Measurements from ENCODE around the gene ORM1.
"Not testable (repeated sequence)": the region's sequence is repeated elsewhere in the genome, so short reads cannot be mapped to it uniquely, and the experiment has no call there.

ORM1 gene

DNA sequence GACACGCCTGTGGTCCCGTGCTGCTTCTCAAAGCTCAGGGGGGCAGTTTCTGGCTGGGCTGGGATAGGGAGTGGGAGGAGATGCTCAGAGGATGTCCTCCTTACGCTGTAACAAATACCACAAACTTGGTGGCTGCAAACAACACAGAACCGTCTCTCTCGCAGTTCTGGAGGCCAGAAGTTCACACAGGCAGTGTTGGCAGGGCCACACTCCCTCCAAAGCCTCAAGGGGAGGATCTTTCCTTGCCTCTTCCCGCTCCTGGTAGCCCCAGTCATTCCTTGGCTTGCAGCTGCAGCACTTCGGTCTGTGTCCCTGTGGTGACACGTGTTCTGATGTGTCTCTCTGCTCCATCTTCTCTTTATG is 10.4 kb upstream of the ORM1 start:
- Histone ChIP-seq H3K9ac (ENCODE audit: low read length) (no peak overlapping the region), H3K27ac (ENCODE audit: low read length) (no peak overlapping the region), H3K36me3 (ENCODE audit: control insufficient read depth, low read depth, low read length) (no peaks in the 10 kb centered on the region), H3K9me3 (ENCODE audit: control insufficient read depth, low read depth, low read length) (no peaks in the 10 kb centered on the region), H3K4me1 (ENCODE audit: control insufficient read depth, low read depth, low read length) (no peaks in the 10 kb centered on the region), H3K4me3 (ENCODE audit: low read length) (no peak overlapping the region), H3K27me3 (ENCODE audit: control insufficient read depth, insufficient read depth, low read length) (no peaks in the 10 kb centered on the region)

DNA sequence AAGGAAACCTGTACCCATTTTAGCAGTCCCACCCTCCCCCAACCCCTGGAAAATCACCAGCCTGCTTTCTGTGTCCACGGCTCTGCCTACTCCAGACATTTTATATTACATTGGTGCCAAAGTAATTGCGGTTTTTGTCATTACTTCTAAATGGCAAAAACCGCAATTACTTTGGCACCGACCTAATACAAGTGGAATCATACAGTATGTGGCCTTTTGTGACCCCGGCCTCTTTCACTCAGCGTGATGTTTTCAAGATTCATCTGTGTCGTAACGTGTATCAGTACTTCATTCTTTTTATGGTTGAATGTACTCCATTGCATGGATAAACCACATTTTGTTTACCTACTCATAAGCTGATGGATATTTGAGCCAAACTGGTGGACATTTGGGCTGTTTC is 9.7 kb upstream of the ORM1 start:
- H3K4me3 ChIP-seq (ENCODE audit: low read length), result no peak overlapping the region
- no peak overlapping the region for H3K9ac ChIP-seq (ENCODE audit: low read length)
- no peaks in the 10 kb centered on the region for H3K36me3 ChIP-seq (ENCODE audit: control insufficient read depth, low read depth, low read length)
- H3K27ac ChIP-seq (ENCODE audit: low read length), result no peak overlapping the region
- no peaks in the 10 kb centered on the region for H3K27me3 ChIP-seq (ENCODE audit: control insufficient read depth, insufficient read depth, low read length)
- H3K9me3 ChIP-seq (ENCODE audit: control insufficient read depth, low read depth, low read length), result no peaks in the 10 kb centered on the region
- no peaks in the 10 kb centered on the region for H3K4me1 ChIP-seq (ENCODE audit: control insufficient read depth, low read depth, low read length)

DNA sequence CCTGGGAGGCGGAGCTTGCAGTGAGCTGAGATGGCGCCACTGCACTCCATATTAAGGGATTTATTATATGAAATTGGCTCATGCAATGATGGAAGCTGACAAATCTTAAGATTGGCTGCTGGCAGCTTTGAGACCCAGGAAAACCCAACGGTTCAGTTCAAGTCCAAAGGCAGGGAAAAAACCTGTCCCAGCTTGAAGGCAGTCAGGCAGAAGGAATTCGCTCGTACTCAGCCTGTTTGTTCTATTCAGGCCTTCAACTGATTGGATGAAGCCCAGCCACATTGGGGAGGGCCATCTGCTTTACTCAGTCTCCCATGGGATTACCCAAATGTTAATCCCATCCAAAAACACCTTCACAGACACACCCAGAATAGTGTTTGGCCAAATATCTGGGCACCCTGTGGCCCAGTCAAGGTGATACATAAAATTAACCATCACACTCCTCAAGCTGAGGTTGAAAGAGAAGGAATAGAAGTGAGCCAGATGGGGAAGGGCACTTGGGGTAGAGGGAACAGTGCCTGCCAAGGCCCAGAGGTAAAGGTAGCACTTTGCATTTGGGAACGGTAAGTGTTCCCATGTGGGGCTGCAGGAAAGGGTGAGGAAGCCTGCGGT is 8.5 kb upstream of the ORM1 start:
- H3K27ac ChIP-seq (ENCODE audit: low read length), result no peak overlapping the region
- no peaks in the 10 kb centered on the region for H3K9me3 ChIP-seq (ENCODE audit: control insufficient read depth, low read depth, low read length)
- no peak overlapping the region for H3K9ac ChIP-seq (ENCODE audit: low read length)
- no peaks in the 10 kb centered on the region for H3K27me3 ChIP-seq (ENCODE audit: control insufficient read depth, insufficient read depth, low read length)
- H3K4me3 ChIP-seq (ENCODE audit: low read length), result no peak overlapping the region
- no peaks in the 10 kb centered on the region for H3K4me1 ChIP-seq (ENCODE audit: control insufficient read depth, low read depth, low read length)
- no peaks in the 10 kb centered on the region for H3K36me3 ChIP-seq (ENCODE audit: control insufficient read depth, low read depth, low read length)

DNA sequence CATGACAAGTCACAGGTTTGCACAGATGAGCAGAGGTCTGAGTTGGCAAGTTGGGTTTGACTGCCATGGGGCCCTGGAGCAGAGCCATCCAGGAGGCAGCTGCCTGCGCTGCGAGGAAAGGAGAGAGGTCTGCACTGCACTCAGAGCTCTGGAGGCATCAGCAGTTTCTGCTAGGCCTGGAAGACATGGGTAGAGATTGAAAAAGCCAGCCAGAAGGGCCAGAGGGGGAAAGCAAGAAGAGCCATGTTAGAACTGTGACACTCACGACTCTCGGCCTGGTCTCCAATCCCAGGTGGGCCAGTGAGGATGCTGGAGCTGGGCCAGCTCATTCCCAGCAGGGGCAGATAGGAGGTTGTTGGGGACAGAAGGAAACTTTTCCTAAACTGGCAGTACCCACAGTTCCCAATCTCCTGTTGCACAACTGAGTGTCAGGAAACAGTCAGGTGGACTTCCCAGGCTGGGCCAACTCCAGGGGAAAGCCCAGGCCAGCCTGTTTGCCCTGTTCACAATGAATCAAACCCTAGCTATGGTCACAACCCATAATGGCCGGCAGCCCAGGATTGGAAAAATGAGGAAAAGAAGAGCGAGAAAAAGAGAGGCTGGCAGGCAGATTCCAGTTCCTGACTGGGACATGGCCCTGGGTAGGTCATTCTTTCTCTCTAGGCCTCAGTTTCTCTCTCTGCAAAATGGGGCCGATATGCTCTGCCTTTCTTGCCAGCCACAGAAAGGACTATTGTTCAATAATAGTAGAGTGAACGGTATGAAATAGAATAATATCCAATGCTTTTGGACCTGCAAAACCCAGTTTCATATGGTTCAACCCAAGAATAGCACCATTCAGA is 7.8 kb upstream of the ORM1 start:
- Histone ChIP-seq H3K9ac (ENCODE audit: low read length) (no peak overlapping the region), H3K4me1 (ENCODE audit: control insufficient read depth, low read depth, low read length) (no peaks in the 10 kb centered on the region), H3K27ac (ENCODE audit: low read length) (no peak overlapping the region), H3K27me3 (ENCODE audit: control insufficient read depth, insufficient read depth, low read length) (no peaks in the 10 kb centered on the region), H3K9me3 (ENCODE audit: control insufficient read depth, low read depth, low read length) (no peaks in the 10 kb centered on the region), H3K36me3 (ENCODE audit: control insufficient read depth, low read depth, low read length) (no peaks in the 10 kb centered on the region), H3K4me3 (ENCODE audit: low read length) (no peak overlapping the region)

GRCh38 chr9:114315723-114316363 is 7.1 kb upstream of the ORM1 start:
- Histone ChIP-seq H3K36me3 (ENCODE audit: control insufficient read depth, low read depth, low read length) (no peaks in the 10 kb centered on the region), H3K27ac (ENCODE audit: low read length) (no peak overlapping the region), H3K4me3 (ENCODE audit: low read length) (no peak overlapping the region), H3K27me3 (ENCODE audit: control insufficient read depth, insufficient read depth, low read length) (no peaks in the 10 kb centered on the region), H3K9ac (ENCODE audit: low read length) (no peak overlapping the region), H3K9me3 (ENCODE audit: control insufficient read depth, low read depth, low read length) (no peaks in the 10 kb centered on the region), H3K4me1 (ENCODE audit: control insufficient read depth, low read depth, low read length) (no peaks in the 10 kb centered on the region)

DNA sequence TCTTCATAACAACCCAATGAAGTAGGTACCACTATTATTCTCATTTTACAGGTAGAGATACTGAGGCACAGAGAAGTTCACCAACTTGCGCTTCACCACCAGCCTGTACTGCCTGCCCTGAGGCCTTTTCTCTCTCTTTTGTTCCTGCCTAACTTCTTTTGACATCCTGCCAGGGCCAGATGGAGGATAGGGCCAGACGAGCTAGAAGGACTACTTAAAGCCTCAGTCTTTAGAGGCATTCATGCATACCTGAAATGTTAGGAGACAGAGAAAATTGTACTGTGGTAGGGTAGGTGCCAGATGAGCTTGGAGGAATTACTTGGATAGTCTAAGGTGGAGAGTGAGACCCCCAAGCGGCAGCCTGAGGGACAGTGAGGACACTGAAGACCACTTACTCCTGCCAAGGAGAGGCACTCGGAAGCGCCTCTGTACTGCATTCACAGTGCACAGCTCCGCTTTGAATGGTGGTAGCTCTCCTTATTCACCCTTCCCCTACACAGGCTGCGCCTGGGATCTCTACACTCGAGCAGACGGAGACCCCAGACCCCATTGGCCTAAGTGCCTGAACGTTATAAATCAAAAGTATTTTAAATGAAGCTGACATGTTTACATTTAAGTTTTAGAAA is 6.2 kb upstream of the ORM1 start:
- no peak overlapping the region for H3K4me3 ChIP-seq (ENCODE audit: low read length)
- no peak overlapping the region for H3K27ac ChIP-seq (ENCODE audit: low read length)
- H3K9ac ChIP-seq (ENCODE audit: low read length), result no peak overlapping the region
- H3K27me3 ChIP-seq (ENCODE audit: control insufficient read depth, insufficient read depth, low read length), result no peaks in the 10 kb centered on the region
- no peaks in the 10 kb centered on the region for H3K9me3 ChIP-seq (ENCODE audit: control insufficient read depth, low read depth, low read length)
- no peaks in the 10 kb centered on the region for H3K4me1 ChIP-seq (ENCODE audit: control insufficient read depth, low read depth, low read length)
- H3K36me3 ChIP-seq (ENCODE audit: control insufficient read depth, low read depth, low read length), result no peaks in the 10 kb centered on the region

GRCh38 chr9:114317665-114318357 is 5.1 kb upstream of the ORM1 start:
- no peaks in the 10 kb centered on the region for H3K4me1 ChIP-seq (ENCODE audit: control insufficient read depth, low read depth, low read length)
- H3K27me3 ChIP-seq (ENCODE audit: control insufficient read depth, insufficient read depth, low read length), result no peaks in the 10 kb centered on the region
- H3K9ac ChIP-seq (ENCODE audit: low read length), result no peak overlapping the region
- no peaks in the 10 kb centered on the region for H3K36me3 ChIP-seq (ENCODE audit: control insufficient read depth, low read depth, low read length)
- no peak overlapping the region for H3K4me3 ChIP-seq (ENCODE audit: low read length)
- no peak overlapping the region for H3K27ac ChIP-seq (ENCODE audit: low read length)
- no peaks in the 10 kb centered on the region for H3K9me3 ChIP-seq (ENCODE audit: control insufficient read depth, low read depth, low read length)

GRCh38 chr9:114318416-114318815 is 4.5 kb upstream of the ORM1 start:
- no peak overlapping the region for H3K9ac ChIP-seq (ENCODE audit: low read length)
- H3K9me3 ChIP-seq (ENCODE audit: control insufficient read depth, low read depth, low read length), result no peaks in the 10 kb centered on the region
- H3K36me3 ChIP-seq (ENCODE audit: control insufficient read depth, low read depth, low read length), result no peaks in the 10 kb centered on the region
- H3K27ac ChIP-seq (ENCODE audit: low read length), result no peak overlapping the region
- no peaks in the 10 kb centered on the region for H3K4me1 ChIP-seq (ENCODE audit: control insufficient read depth, low read depth, low read length)
- H3K4me3 ChIP-seq (ENCODE audit: low read length), result no peak overlapping the region
- no peaks in the 10 kb centered on the region for H3K27me3 ChIP-seq (ENCODE audit: control insufficient read depth, insufficient read depth, low read length)

DNA sequence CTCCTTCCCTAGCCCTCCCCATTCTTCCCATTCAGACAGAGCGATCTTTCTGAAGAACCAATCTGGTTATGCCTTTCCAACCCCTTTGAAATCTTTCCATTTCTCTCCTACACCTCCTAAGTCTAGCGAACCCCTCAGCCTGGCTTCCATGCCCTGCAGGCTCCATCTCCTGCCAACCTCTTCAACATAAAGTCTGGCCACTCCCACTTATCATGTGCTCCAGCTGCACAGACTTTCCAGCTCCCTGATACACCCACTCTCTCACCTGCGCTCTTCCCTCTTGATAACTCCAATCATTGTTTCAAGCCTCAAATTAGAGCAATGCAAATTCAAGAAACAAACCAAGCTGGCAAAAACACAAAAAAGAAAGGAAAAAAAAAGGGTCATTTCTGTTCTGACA is 3.8 kb upstream of the ORM1 start:
- Histone ChIP-seq H3K27me3 (ENCODE audit: control insufficient read depth, insufficient read depth, low read length) (no peaks in the 10 kb centered on the region), H3K27ac (ENCODE audit: low read length) (no peak overlapping the region), H3K36me3 (ENCODE audit: control insufficient read depth, low read depth, low read length) (no peaks in the 10 kb centered on the region), H3K4me1 (ENCODE audit: control insufficient read depth, low read depth, low read length) (no peaks in the 10 kb centered on the region), H3K4me3 (ENCODE audit: low read length) (no peak overlapping the region), H3K9ac (ENCODE audit: low read length) (no peak overlapping the region), H3K9me3 (ENCODE audit: control insufficient read depth, low read depth, low read length) (no peaks in the 10 kb centered on the region)

GRCh38 chr9:114320710-114321109 is 2.2 kb upstream of the ORM1 start:
- H3K36me3 ChIP-seq (ENCODE audit: control insufficient read depth, low read depth, low read length); H3K27ac ChIP-seq (ENCODE audit: low read length); H3K4me3 ChIP-seq (ENCODE audit: low read length); H3K27me3 ChIP-seq (ENCODE audit: control insufficient read depth, insufficient read depth, low read length); H3K4me1 ChIP-seq (ENCODE audit: control insufficient read depth, low read depth, low read length); H3K9ac ChIP-seq (ENCODE audit: low read length); H3K9me3 ChIP-seq (ENCODE audit: control insufficient read depth, low read depth, low read length): not testable (repeated sequence)

- H3K27me3 ChIP-seq (ENCODE audit: control insufficient read depth, insufficient read depth, low read length), result no peaks in the 10 kb centered on the region
- no peaks in the 10 kb centered on the region for H3K4me1 ChIP-seq (ENCODE audit: control insufficient read depth, low read depth, low read length)
- no peak overlapping the region for H3K27ac ChIP-seq (ENCODE audit: low read length)
- no peak overlapping the region for H3K4me3 ChIP-seq (ENCODE audit: low read length)
- H3K9me3 ChIP-seq (ENCODE audit: control insufficient read depth, low read depth, low read length), result no peaks in the 10 kb centered on the region
- no peaks in the 10 kb centered on the region for H3K36me3 ChIP-seq (ENCODE audit: control insufficient read depth, low read depth, low read length)
- no peak overlapping the region for H3K9ac ChIP-seq (ENCODE audit: low read length)
These were observed 1.1 kb upstream of the ORM1 start for GRCh38 chr9:114321759-114322158.

Data from iPS-18a (cell line).